OCI-M1 (cell line): ENCODE measurements around the gene PLEKHA3.
A peak's percentile ranks its signal among the peaks of the same experiment; 100 is the strongest.
"Not testable (repeated sequence)": the region's sequence is repeated elsewhere in the genome, so short reads cannot be mapped to it uniquely, and the experiment has no call there.

Experiments
- DNase-seq: peaks from one replicate; lab custom pipeline; 2025; lab: John Stamatoyannopoulos, UW

Gene PLEKHA3

GRCh38 chr2:178525010-178525409 is 44.8 kb downstream of the PLEKHA3 start:
- DNase-seq: not testable (repeated sequence)

DNA sequence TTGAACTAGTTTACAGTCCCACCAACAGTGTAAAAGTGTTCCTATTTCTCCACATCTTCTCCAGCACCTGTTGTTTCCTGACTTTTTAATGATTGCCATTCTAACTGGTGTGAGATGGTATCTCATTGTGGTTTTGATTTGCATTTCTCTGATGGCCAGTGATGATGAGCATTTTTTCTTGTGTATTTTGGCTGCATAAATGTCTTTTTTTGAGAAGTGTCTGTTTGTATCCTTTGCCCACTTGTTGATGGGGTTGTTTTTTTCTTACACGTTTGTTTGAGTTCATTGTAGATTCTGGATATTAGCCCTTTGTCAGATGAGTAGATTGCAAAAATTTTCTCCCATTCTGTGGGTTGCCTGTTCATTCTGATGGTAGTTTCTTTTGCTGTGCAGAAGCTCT is 45.2 kb downstream of the PLEKHA3 start:
- DNase-seq: not testable (repeated sequence)

GRCh38 chr2:178526256-178526655 is 46.0 kb downstream of the PLEKHA3 start:
- DNase-seq: no peak

- no peak for DNase-seq
These were observed 47.3 kb downstream of the PLEKHA3 start for GRCh38 chr2:178527592-178527991.

DNA sequence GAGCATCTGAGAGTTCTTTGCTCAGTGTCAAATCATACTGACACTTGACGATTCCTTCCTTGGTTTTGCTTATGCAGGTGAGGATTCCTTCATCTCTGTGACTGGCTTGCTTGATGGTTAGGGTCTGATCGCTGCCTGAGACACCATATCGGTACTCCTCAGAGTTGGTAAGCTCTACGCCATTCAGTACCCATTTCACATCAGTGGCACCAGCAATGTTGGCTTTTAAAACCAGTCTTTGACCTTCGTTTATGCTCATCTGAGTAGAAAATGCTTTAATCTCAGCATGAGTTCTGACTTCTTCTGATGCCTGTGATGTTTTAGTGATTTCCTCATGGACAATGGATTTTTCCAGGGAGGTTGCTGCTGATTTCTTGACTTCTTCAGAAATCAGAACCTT is 48.4 kb downstream of the PLEKHA3 start:
- no peak for DNase-seq

DNA sequence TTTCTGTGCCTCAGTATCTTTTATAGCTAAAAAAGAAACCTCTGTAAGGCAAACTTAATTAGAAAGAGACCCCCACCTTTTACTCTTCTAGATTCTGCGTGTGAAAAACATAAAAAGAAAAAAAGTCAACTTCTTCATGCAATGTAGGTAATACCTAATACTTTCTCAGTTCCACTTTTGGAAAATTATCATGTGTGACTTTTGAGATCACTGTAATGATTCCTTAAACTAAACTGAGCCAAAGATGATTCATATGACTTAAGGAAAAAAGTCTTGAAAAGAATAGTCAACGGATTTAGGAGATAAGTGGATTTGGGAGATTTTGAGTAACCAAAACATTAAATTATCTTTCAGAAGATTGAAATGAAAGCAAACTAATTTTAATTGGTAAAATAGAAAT is 48.9 kb downstream of the PLEKHA3 start:
- DNase-seq: no peak

GRCh38 chr2:178530131-178530530 is 49.9 kb downstream of the PLEKHA3 start:
- no peak for DNase-seq

- DNase-seq: peak; percentile 9
These were observed 50.4 kb downstream of the PLEKHA3 start for GRCh38 chr2:178530625-178531142.

DNA sequence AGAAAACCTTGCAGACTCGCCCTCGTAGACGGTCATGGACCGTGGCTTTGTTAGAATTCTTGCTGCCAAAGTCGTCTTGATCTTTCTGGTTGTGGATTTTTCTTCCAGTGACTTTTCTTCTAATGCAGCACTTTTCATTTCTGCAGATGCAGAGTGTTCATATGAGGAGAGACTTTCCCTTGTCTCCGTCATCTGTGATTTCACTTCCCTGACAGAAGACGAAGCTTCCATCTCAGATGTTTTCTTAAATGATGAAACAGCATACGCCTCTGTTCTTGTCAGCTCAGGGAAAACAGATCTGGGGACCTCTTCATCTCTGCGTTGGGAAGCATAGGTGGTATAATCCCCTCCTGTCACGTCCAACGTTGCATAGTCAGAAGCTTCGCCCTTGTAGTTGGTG is 50.9 kb downstream of the PLEKHA3 start:
- no peak for DNase-seq

DNA sequence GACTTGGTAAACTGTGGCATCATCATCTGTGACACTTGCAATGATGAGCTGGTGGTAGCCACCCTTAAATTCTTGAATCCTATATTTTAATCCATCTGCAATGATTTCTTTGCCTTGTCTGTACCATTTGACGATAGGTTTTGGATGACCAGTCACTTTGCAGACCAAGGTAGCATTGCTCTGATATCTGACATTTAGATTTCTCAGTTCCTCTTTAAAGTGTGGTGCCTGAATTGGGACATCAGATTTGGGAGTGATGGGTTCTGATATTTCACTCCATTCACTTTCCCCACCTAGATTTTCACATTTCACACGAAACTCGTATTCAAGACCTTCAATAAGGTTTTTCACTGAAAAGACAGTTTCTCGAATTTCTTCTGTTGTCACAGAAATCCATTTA is 55.8 kb downstream of the PLEKHA3 start:
- DNase-seq: no peak

- no peak for DNase-seq
These were observed 61.9 kb downstream of the PLEKHA3 start for GRCh38 chr2:178542161-178542560.

DNA sequence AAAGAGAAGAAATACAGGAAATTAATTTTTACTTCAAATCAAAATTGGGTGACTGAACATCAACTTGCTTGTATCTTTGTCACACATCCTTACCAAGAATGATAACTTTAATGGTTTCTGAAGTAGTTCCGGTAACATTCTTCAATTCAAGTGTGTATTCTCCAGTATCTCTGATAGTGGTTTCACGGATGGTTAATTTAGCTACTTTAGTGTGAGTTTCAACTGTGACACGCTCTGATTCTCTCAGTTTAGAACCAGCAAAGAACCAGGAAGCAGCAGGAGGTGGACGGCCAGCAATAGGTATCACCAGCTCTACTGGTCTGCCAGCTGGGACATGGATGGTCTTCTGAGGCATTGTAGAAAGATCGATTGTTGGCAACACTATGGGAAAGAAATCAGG is 62.3 kb downstream of the PLEKHA3 start:
- DNase-seq: no peak

DNA sequence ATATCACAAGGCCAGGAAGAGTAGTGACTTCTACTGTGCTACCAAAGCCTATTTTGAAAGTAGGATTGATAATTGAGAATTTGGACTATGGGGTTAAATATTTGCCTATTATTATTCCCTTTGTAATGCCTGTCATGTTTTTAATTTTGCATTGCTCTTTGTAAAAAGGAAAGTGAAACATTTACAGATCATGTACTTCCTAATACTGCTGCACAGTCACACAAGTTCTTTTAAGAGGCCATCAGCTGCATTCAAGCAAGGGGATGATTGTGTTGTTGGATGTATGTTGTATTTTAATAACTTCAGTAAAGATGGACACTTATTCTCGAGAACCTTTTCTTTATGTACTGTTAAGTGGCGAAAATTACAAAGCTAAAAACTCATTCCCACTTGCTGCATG is 70.1 kb downstream of the PLEKHA3 start:
- peak; percentile 16 for DNase-seq

DNA sequence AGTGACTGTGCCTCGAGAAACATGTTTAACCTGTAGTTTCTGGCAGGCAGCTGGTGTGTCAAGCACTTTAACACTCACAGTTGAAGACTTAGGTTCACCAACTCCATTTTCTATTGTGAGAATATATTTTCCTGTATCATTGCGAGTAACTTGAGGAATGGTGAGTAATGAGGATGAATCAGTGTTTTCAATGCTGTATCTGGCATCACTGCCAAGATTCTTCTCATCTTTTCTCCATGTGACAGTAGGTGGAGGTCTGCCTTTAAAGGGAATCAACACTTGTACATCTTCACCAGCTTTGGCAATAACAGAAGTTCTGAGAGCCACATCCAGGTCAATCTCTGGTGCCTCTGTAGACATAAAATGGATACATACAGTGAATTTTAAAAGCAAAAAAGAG is 72.8 kb downstream of the PLEKHA3 start:
- no peak for DNase-seq
